Measurements from ENCODE around the gene CHPT1.

The CHPT1 gene

DNA sequence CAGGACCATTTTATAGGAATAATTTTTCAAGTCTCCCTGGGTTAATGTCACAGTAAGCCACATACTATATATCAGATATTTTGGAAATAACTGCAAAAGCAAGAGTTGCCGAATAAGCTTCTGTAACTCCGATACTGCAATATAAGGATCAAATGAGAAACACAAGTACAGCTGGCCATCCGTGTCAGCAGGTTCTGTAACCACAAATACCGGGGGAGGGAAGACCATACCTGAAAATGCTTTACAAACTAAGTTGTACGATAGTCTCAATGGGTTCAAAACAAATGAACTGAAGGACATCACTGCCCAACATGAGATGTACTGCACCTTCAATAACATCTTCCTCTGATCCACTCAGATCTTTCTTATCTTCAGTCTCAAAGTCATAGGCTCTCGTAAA, 40.0 kb downstream of the CHPT1 start:
- peaks cover 12 to 34% of the 10 kb centered on the region in 2 donors for H3K36me3 ChIP-seq (ENCODE audit: control insufficient read depth in 1 of 2, insufficient read depth in 2 of 2, low read length in 2 of 2)
- H3K4me1 ChIP-seq (ENCODE audit: control insufficient read depth in 1 of 2, insufficient read depth in 2 of 2, low read length in 2 of 2), result peaks cover 0 to 8% of the 10 kb centered on the region in 2 donors
- H3K9ac ChIP-seq (ENCODE audit: low read depth in 1 of 2, low read length in 2 of 2), result no peak overlapping the region
- no peak overlapping the region for H3K27ac ChIP-seq (ENCODE audit: low read depth, low read length)
- no peak overlapping the region for H3K4me3 ChIP-seq (ENCODE audit: low read depth in 1 of 2, low read length in 2 of 2)
- H3K27me3 ChIP-seq (ENCODE audit: control insufficient read depth in 1 of 2, insufficient read depth in 2 of 2, low read length in 2 of 2), result no peaks in the 10 kb centered on the region
- H3K9me3 ChIP-seq (ENCODE audit: control insufficient read depth in 1 of 2, low read length in 2 of 2), result no peaks in the 10 kb centered on the region

DNA sequence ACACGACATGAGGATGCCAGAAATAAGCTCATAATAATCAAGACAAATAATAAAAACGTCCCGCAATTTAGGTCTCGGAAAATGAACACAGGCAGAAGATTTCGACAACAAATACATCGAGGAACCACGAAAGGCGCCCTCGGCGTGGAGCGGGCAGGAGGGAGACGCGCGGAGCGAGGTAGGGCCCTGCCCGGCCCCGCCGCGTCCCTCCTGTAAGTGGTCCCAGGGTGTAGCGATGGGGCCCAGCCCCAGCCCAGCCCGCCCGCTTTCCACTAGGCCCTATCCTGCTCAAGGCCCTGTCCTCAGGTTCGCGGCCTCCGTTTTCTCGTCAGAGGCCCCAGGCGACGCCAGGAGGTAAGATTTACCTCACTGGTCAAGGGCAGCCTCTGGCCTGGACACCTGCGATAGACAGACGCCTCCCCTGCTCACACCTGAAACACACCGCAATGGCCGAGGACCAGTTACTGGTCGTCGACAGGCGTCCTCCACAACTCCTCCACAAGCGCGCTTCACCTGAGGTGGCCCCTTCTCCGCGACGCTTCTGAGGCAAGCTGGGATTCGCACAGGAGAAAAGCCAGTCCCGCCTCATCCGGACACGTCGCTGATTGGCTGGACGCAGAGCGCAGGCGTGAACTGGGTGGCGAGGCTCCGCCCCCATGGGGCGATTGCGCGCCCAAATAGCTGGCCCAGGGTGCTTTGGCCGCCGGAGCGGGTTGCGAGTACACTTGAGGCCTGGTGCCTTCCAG, 41.7 kb downstream of the CHPT1 start, which contains the start of gene SYCP3:
TSS of gene SYCP3 (minus strand) at position 543 of the 746 bp plus-strand sequence. CDS start 1,527 bp downstream, outside the sequence.
- Histone ChIP-seq H3K9ac (ENCODE audit: low read depth in 1 of 2, low read length in 2 of 2) (no peak within 1 kb of the TSS), H3K27ac (ENCODE audit: low read depth, low read length) (no peak within 1 kb of the TSS), H3K36me3 (ENCODE audit: control insufficient read depth in 1 of 2, insufficient read depth in 2 of 2, low read length in 2 of 2) (peaks cover 20 to 45% of the 10 kb centered on the region in 2 donors)

DNA sequence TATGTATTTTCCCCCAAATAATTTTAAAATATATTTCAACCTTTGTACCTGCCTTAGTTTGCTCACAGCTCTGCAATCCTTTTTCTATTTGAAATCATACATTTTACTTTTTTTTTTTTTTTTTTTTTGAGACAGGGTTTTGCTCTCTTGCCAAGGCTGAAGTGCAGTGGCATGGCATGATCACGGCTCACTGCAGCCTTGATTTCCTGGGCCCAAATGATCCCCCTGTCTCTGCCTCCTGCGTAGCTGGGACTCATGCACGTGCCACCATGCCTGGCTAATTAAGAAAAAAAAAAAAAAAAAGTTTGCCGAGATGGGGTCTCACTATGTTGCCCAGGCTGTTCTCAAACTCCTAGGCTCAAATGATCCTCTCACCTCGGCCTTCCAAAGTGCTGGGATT, 43.1 kb downstream of the CHPT1 start:
- Histone ChIP-seq H3K9me3 (ENCODE audit: control insufficient read depth in 1 of 2, low read length in 2 of 2) (no peaks in the 10 kb centered on the region), H3K9ac (ENCODE audit: low read depth in 1 of 2, low read length in 2 of 2) (no peak overlapping the region), H3K36me3 (ENCODE audit: control insufficient read depth in 1 of 2, insufficient read depth in 2 of 2, low read length in 2 of 2) (peaks cover 28 to 58% of the 10 kb centered on the region in 2 donors), H3K4me3 (ENCODE audit: low read depth in 1 of 2, low read length in 2 of 2) (no peak overlapping the region), H3K27me3 (ENCODE audit: control insufficient read depth in 1 of 2, insufficient read depth in 2 of 2, low read length in 2 of 2) (no peaks in the 10 kb centered on the region), H3K27ac (ENCODE audit: low read depth, low read length) (no peak overlapping the region), H3K4me1 (ENCODE audit: control insufficient read depth in 1 of 2, insufficient read depth in 2 of 2, low read length in 2 of 2) (no peaks in the 10 kb centered on the region)

More for the DNA sequence above, 41.7 kb downstream of the CHPT1 start, which contains the start of gene SYCP3:
- no peaks in the 10 kb centered on the region for H3K27me3 ChIP-seq (ENCODE audit: control insufficient read depth in 1 of 2, insufficient read depth in 2 of 2, low read length in 2 of 2)
- H3K4me3 ChIP-seq (ENCODE audit: low read depth in 1 of 2, low read length in 2 of 2), result no peak within 1 kb of the TSS
- no peaks in the 10 kb centered on the region for H3K9me3 ChIP-seq (ENCODE audit: control insufficient read depth in 1 of 2, low read length in 2 of 2)
- H3K4me1 ChIP-seq (ENCODE audit: control insufficient read depth in 1 of 2, insufficient read depth in 2 of 2, low read length in 2 of 2), result no peaks in the 10 kb centered on the region

DNA sequence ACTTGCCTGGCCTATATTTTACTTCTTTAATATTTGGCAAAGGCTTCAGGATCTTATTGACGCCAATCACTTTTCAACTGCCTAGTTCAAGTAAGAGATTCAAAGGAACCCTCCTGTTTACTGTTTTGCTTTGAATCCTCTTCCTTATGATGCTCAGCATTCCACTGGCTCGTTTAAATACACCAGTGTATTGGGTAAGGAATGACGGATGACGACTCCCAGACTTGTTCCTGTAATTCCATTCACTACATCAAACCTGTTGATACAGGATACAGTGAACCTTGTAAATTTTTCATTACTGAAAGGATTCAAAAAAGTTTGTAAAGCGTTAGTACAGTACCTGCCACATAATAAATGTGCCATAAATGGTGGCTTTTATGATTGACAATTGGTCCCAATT, 43.5 kb downstream of the CHPT1 start:
- H3K4me1 ChIP-seq (ENCODE audit: control insufficient read depth in 1 of 2, insufficient read depth in 2 of 2, low read length in 2 of 2), result no peaks in the 10 kb centered on the region
- peaks cover 28 to 60% of the 10 kb centered on the region in 2 donors for H3K36me3 ChIP-seq (ENCODE audit: control insufficient read depth in 1 of 2, insufficient read depth in 2 of 2, low read length in 2 of 2)
- H3K27me3 ChIP-seq (ENCODE audit: control insufficient read depth in 1 of 2, insufficient read depth in 2 of 2, low read length in 2 of 2), result no peaks in the 10 kb centered on the region
- H3K9ac ChIP-seq (ENCODE audit: low read depth in 1 of 2, low read length in 2 of 2), result no peak overlapping the region
- H3K27ac ChIP-seq (ENCODE audit: low read depth, low read length), result no peak overlapping the region
- no peak overlapping the region for H3K4me3 ChIP-seq (ENCODE audit: low read depth in 1 of 2, low read length in 2 of 2)
- no peaks in the 10 kb centered on the region for H3K9me3 ChIP-seq (ENCODE audit: control insufficient read depth in 1 of 2, low read length in 2 of 2)

DNA sequence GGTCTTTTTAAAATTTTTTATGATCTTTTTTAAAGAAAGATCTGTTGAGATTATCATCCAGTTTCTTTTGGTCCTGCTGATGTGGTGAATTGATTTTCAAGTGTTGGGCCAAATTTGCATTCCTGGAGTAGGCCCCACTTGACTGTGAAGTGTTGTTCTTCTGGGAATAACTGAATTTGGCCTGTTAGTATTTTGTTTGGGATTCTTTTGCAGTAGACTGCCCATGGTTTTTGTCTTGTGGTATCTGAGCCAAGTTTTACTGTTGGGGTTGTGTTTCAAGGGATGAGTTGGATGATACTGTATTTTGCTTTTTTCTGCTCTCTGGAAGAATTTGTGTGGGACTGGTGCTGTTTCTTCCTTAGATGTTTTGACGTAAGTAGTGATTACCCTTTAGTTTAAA, 45.8 kb downstream of the CHPT1 start:
- no peaks in the 10 kb centered on the region for H3K9me3 ChIP-seq (ENCODE audit: control insufficient read depth in 1 of 2, low read length in 2 of 2)
- peaks cover 37 to 68% of the 10 kb centered on the region in 2 donors for H3K36me3 ChIP-seq (ENCODE audit: control insufficient read depth in 1 of 2, insufficient read depth in 2 of 2, low read length in 2 of 2)
- no peak overlapping the region for H3K9ac ChIP-seq (ENCODE audit: low read depth in 1 of 2, low read length in 2 of 2)
- H3K27me3 ChIP-seq (ENCODE audit: control insufficient read depth in 1 of 2, insufficient read depth in 2 of 2, low read length in 2 of 2), result no peaks in the 10 kb centered on the region
- H3K4me3 ChIP-seq (ENCODE audit: low read depth in 1 of 2, low read length in 2 of 2), result no peak overlapping the region
- H3K4me1 ChIP-seq (ENCODE audit: control insufficient read depth in 1 of 2, insufficient read depth in 2 of 2, low read length in 2 of 2), result no peaks in the 10 kb centered on the region
- no peak overlapping the region for H3K27ac ChIP-seq (ENCODE audit: low read depth, low read length)

DNA sequence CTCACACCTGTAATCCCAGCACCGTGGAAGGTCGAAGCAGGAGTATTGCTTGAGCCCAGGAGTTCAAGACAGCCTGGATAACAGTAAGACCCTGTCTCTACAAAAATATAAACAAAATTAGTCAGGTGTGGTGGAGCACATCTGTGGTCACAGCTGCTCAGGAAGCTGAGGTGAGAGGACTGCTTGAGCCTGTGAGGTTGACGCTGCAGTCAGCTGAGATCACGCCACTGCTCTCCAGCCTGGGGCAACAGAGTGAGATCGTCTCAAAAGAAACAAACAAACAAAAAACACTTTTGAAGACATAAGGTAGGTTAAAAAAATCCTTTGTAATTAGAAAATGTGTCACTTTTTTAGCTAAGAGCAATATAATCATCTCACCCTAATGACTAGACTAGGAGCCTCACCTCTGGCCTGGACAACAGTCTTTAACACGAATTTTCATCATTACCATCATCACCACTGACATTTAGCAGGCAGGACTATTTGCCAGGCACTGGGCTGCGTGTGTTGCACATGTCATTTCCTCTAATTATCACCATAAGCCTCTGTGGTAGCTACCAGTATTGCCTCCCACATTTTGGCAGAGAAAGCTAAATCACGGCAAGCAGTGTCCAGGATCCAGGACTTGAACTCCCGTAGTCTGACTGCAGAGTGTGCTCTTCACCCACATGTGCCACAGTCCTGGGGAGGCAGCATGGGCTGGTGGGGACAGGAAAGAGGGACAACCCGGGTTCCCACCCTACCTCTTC, 46.5 kb downstream of the CHPT1 start:
- no peaks in the 10 kb centered on the region for H3K27me3 ChIP-seq (ENCODE audit: control insufficient read depth in 1 of 2, insufficient read depth in 2 of 2, low read length in 2 of 2)
- no peaks in the 10 kb centered on the region for H3K4me1 ChIP-seq (ENCODE audit: control insufficient read depth in 1 of 2, insufficient read depth in 2 of 2, low read length in 2 of 2)
- no peak overlapping the region for H3K9ac ChIP-seq (ENCODE audit: low read depth in 1 of 2, low read length in 2 of 2)
- H3K36me3 ChIP-seq (ENCODE audit: control insufficient read depth in 1 of 2, insufficient read depth in 2 of 2, low read length in 2 of 2), result peaks cover 40 to 70% of the 10 kb centered on the region in 2 donors
- H3K27ac ChIP-seq (ENCODE audit: low read depth, low read length), result no peak overlapping the region
- no peak overlapping the region for H3K4me3 ChIP-seq (ENCODE audit: low read depth in 1 of 2, low read length in 2 of 2)
- H3K9me3 ChIP-seq (ENCODE audit: control insufficient read depth in 1 of 2, low read length in 2 of 2), result no peaks in the 10 kb centered on the region

DNA sequence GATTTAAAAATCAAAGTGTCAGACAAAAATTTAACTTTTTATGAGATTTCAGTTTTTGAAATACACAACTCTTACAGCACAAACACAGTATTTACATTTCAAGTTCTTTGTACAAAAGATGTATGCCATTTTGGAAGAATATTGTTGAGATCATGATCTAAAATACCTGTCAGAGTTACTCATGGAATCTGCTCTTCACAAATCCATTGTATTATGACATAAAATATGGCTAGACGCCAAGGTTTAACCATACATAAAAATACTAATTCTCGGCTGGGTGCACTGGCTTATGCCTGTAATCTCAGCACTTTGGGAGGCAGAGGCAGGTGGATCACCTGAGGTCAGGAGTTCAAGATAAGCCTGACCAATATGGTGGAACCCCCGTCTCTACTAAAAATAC, 48.0 kb downstream of the CHPT1 start:
- Histone ChIP-seq H3K27me3 (ENCODE audit: control insufficient read depth in 1 of 2, insufficient read depth in 2 of 2, low read length in 2 of 2) (no peaks in the 10 kb centered on the region), H3K36me3 (ENCODE audit: control insufficient read depth in 1 of 2, insufficient read depth in 2 of 2, low read length in 2 of 2) (peaks cover 52 to 79% of the 10 kb centered on the region in 2 donors)

DNA sequence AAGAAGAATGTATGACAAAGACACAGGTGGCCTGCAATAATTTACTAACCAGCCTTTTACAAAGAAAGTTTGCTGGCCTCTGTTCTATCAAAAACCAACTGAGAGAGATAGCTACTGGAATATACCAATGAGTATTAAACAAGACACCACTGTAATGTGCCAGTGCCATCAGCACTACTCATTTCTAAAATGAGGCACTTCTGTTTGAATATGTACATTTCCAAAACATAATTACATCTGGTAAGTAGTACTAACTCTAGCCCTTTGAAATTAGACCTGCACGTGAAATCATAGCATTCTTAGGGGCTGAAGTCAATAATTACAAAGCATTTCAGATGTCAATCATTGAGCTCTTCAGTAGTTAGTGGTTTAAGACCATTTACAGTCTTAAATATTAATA, 48.8 kb downstream of the CHPT1 start:
- H3K4me1 ChIP-seq (ENCODE audit: control insufficient read depth in 1 of 2, insufficient read depth in 2 of 2, low read length in 2 of 2), result no peaks in the 10 kb centered on the region
- H3K27me3 ChIP-seq (ENCODE audit: control insufficient read depth in 1 of 2, insufficient read depth in 2 of 2, low read length in 2 of 2), result no peaks in the 10 kb centered on the region
- H3K9ac ChIP-seq (ENCODE audit: low read depth in 1 of 2, low read length in 2 of 2), result no peak overlapping the region
- no peak overlapping the region for H3K27ac ChIP-seq (ENCODE audit: low read depth, low read length)
- no peaks in the 10 kb centered on the region for H3K9me3 ChIP-seq (ENCODE audit: control insufficient read depth in 1 of 2, low read length in 2 of 2)
- peaks cover 55 to 82% of the 10 kb centered on the region in 2 donors for H3K36me3 ChIP-seq (ENCODE audit: control insufficient read depth in 1 of 2, insufficient read depth in 2 of 2, low read length in 2 of 2)
- no peak overlapping the region for H3K4me3 ChIP-seq (ENCODE audit: low read depth in 1 of 2, low read length in 2 of 2)

More for the DNA sequence above, 48.0 kb downstream of the CHPT1 start:
- Histone ChIP-seq H3K9ac (ENCODE audit: low read depth in 1 of 2, low read length in 2 of 2) (no peak overlapping the region), H3K9me3 (ENCODE audit: control insufficient read depth in 1 of 2, low read length in 2 of 2) (no peaks in the 10 kb centered on the region), H3K4me3 (ENCODE audit: low read depth in 1 of 2, low read length in 2 of 2) (no peak overlapping the region), H3K27ac (ENCODE audit: low read depth, low read length) (no peak overlapping the region), H3K4me1 (ENCODE audit: control insufficient read depth in 1 of 2, insufficient read depth in 2 of 2, low read length in 2 of 2) (no peaks in the 10 kb centered on the region)

DNA sequence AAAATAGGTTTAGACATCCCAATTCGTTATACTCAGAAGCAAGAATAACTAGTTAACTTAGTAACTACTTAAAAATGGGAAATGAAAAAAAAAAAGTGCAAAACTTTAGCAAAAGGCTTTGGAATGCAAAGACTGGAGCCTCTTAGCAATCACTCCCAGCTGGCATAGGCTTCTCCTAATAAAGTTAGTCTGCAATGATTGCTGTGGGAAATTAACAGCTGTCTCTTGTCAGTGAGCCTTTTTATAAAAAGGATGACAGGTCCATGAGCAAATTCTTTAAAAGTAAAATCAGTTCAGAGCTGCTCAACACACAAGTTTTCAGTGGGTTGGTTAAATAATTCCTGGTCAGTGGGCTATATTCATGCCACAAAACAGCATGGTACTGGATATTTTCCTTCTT, 49.2 kb downstream of the CHPT1 start:
- Histone ChIP-seq H3K4me1 (ENCODE audit: control insufficient read depth in 1 of 2, insufficient read depth in 2 of 2, low read length in 2 of 2) (no peaks in the 10 kb centered on the region), H3K4me3 (ENCODE audit: low read depth in 1 of 2, low read length in 2 of 2) (no peak overlapping the region), H3K27ac (ENCODE audit: low read depth, low read length) (no peak overlapping the region), H3K9ac (ENCODE audit: low read depth in 1 of 2, low read length in 2 of 2) (no peak overlapping the region), H3K9me3 (ENCODE audit: control insufficient read depth in 1 of 2, low read length in 2 of 2) (no peaks in the 10 kb centered on the region), H3K36me3 (ENCODE audit: control insufficient read depth in 1 of 2, insufficient read depth in 2 of 2, low read length in 2 of 2) (peaks cover 52 to 82% of the 10 kb centered on the region in 2 donors), H3K27me3 (ENCODE audit: control insufficient read depth in 1 of 2, insufficient read depth in 2 of 2, low read length in 2 of 2) (no peaks in the 10 kb centered on the region)

DNA sequence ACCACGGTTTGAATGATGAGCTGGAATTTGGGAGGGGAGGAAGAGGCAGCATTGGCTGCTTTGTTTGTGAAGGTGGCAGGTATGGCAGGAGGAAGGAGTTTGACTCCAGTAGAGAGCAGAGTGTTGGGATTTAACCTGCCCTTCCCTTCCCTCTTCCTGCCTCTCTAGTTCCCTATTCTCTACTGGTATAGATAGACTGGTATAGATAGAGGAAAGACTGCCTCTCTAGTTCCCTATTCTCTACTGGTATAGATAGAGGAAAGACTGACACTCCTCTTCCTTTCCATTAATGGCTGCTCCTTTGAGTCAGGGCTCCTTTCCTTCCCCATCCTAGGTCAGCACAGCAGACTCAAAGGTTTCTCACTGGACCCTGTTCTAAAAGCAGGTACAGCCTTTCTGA, 50.3 kb downstream of the CHPT1 start:
- Histone ChIP-seq H3K4me1 (ENCODE audit: control insufficient read depth in 1 of 2, insufficient read depth in 2 of 2, low read length in 2 of 2) (no peaks in the 10 kb centered on the region), H3K36me3 (ENCODE audit: control insufficient read depth in 1 of 2, insufficient read depth in 2 of 2, low read length in 2 of 2) (peaks cover 47 to 76% of the 10 kb centered on the region in 2 donors), H3K4me3 (ENCODE audit: low read depth in 1 of 2, low read length in 2 of 2) (no peak overlapping the region), H3K9me3 (ENCODE audit: control insufficient read depth in 1 of 2, low read length in 2 of 2) (no peaks in the 10 kb centered on the region), H3K27me3 (ENCODE audit: control insufficient read depth in 1 of 2, insufficient read depth in 2 of 2, low read length in 2 of 2) (no peaks in the 10 kb centered on the region), H3K9ac (ENCODE audit: low read depth in 1 of 2, low read length in 2 of 2) (no peak overlapping the region), H3K27ac (ENCODE audit: low read depth, low read length) (no peak overlapping the region)
